Gastrocnemius medialis (tissue), 4 donors: ENCODE results near the gene TLX2.

Experiments
- CTCF ChIP-seq, 5 experiments: fragments of 450-650 bp in 3 of 5; fragments of 200-600 bp in 2 of 5; sonication (generic) in 2 of 5; IDR thresholded peaks in 4 of 5; conservative IDR thresholded peaks in 1 of 5; 1 replicate in 4 of 5; 2 replicates in 1 of 5; pipeline ENCODE4 v1.5.1; 2016 to 2019; ENCODE audit warnings: antibody characterized with exemption in 5 of 5, mild to moderate bottlenecking in 3 of 5, moderate library complexity in 3 of 5
- POLR2A ChIP-seq, 2 donors: fragments of 450-650 bp; IDR thresholded peaks; one replicate each; pipeline ENCODE4 v1.6.1; 2017; ENCODE audit warnings: antibody characterized with exemption in 2 of 2, mild to moderate bottlenecking in 2 of 2, moderate library complexity in 2 of 2

GRCh38 chr2:74566754-74567085 is 52.5 kb downstream of the TLX2 start:
- no peak for TF ChIP-seq POLR2A (IDR thresholded peaks at IDR 0.05)
- no peak for TF ChIP-seq CTCF (IDR thresholded peaks at IDR 0.05 in 4 of 5, conservative IDR thresholded peaks at IDR 0.05 in 1 of 5)
